ENCODE data around the gene NBPF3. TPM values are rescaled to one million over a fixed set of nuclear protein-coding genes. Genes with fewer than 3 reads are reported as not detected.

NBPF3 gene
- total RNA-seq, 1 experiment from 2014 or later = 15.8 TPM

DNA sequence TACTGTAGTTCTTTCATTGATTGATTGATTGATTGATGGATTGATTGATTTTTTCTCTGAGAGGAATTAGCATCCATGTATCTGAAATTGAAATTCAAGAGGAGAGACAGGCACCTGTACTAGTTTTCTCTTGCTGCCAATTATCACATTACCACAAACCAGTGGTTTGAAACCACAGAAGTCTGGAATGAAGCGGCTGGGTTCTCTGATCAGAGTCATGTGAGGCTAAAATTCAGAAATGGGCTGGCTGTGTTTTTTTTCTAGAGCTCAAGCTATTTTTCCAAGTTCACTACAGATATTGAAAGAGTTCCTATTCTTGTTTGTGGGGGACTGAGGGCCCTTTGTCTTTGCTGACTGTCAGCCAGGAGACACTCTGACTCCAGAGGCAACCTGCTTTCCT lies 10.0 kb downstream of the NBPF3 start:
- H2BK5ac ChIP-seq (ENCODE audit: insufficient read length, low read length) = no peak overlapping the region
- Mint-ChIP-seq H3K4me1 (no peaks in the 10 kb centered on the region), H3K36me3 (ENCODE audit: insufficient read depth in 1 of 3, low read depth in 3 of 3) (peaks cover 3 to 27% (median 19%) of the 10 kb centered on the region in 3 experiments; a peak in 6 of 7 replicates), H3K4me3 (no peak overlapping the region), H3K27me3 (ENCODE audit: low read depth) (no peaks in the 10 kb centered on the region), H3K9me3 (no peaks in the 10 kb centered on the region), H3K27ac (no peak overlapping the region; a peak in 1 of 7 replicates)
- no peak overlapping the region for H3T11ph ChIP-seq (ENCODE audit: low read length)
- no peak overlapping the region for H3K4ac ChIP-seq (ENCODE audit: low read depth, low read length)
- no peaks in the 10 kb centered on the region for H3K27me3 ChIP-seq (ENCODE audit: insufficient read depth, low read length)
- H2BK15ac ChIP-seq (ENCODE audit: low read depth, low read length) = no peak overlapping the region
- H3K23ac ChIP-seq (ENCODE audit: insufficient read length, low read depth, low read length) = no peak overlapping the region
- no peak overlapping the region for H3K9ac ChIP-seq (ENCODE audit: extremely low read depth, insufficient read length, low read length)
- TF ChIP-seq, protein P1, sequence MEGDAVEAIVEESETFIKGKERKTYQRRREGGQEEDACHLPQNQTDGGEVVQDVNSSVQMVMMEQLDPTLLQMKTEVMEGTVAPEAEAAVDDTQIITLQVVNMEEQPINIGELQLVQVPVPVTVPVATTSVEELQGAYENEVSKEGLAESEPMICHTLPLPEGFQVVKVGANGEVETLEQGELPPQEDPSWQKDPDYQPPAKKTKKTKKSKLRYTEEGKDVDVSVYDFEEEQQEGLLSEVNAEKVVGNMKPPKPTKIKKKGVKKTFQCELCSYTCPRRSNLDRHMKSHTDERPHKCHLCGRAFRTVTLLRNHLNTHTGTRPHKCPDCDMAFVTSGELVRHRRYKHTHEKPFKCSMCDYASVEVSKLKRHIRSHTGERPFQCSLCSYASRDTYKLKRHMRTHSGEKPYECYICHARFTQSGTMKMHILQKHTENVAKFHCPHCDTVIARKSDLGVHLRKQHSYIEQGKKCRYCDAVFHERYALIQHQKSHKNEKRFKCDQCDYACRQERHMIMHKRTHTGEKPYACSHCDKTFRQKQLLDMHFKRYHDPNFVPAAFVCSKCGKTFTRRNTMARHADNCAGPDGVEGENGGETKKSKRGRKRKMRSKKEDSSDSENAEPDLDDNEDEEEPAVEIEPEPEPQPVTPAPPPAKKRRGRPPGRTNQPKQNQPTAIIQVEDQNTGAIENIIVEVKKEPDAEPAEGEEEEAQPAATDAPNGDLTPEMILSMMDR (conservative IDR thresholded peaks at IDR 0.05) = no peak
- no peaks in the 10 kb centered on the region for H4K20me1 ChIP-seq (ENCODE audit: control insufficient read depth, insufficient read depth, insufficient read length)
- no peak overlapping the region for H4K8ac ChIP-seq (replicated peaks; ENCODE audit: insufficient read length, low read depth, low read length)
- no peak overlapping the region for H3K18ac ChIP-seq (ENCODE audit: insufficient read length, low read depth, low read length)
- H4K91ac ChIP-seq (ENCODE audit: insufficient read length, low read depth, low read length) = no peak overlapping the region
- H3K27ac ChIP-seq (ENCODE audit: insufficient read length, low read depth, low read length) = no peak overlapping the region
- no peak overlapping the region for H3K14ac ChIP-seq (ENCODE audit: insufficient read depth, low read length)
- H3K23me2 ChIP-seq (ENCODE audit: insufficient read length, low read depth, low read length, poor library complexity, severe bottlenecking) = no peaks in the 10 kb centered on the region
- no peaks in the 10 kb centered on the region for H3K9me3 ChIP-seq (ENCODE audit: control insufficient read depth, low read depth, low read length)
- H2BK20ac ChIP-seq (ENCODE audit: low read depth, low read length, poor library complexity, severe bottlenecking) = no peak overlapping the region
- H3K79me1 ChIP-seq (ENCODE audit: insufficient read depth, low read depth, low read length, poor library complexity, severe bottlenecking) = no peaks in the 10 kb centered on the region
- no peak overlapping the region for H3K4me2 ChIP-seq (ENCODE audit: insufficient read depth, insufficient read length, low read length)
- DNase-seq = no peak
- no peaks in the 10 kb centered on the region for H3K4me1 ChIP-seq (ENCODE audit: insufficient read depth, low read length)
- no peak overlapping the region for H3K56ac ChIP-seq (ENCODE audit: insufficient read length, low read depth, low read length)
- no peak overlapping the region for H2AK5ac ChIP-seq (ENCODE audit: insufficient read length, low read length)
- no peaks in the 10 kb centered on the region for H3K79me2 ChIP-seq (ENCODE audit: insufficient read depth, low read length)
- no peak overlapping the region for H2BK12ac ChIP-seq (ENCODE audit: insufficient read length, low read depth, low read length)
- no CpG with 5 or more reads among the region's 1 CpG for WGBS (ENCODE audit: extremely low coverage, insufficient read length, low lambda C conversion rate)
- no peak overlapping the region for H2BK120ac ChIP-seq (ENCODE audit: low read depth, low read length, poor library complexity, severe bottlenecking)
- no peak overlapping the region for H4K5ac ChIP-seq (ENCODE audit: insufficient read length, low read depth, low read length)
- H2AFZ ChIP-seq (ENCODE audit: low read length) = no peak overlapping the region

All from H9 (cell line).